ENCODE data around the gene SRD5A3.

Gene SRD5A3

GRCh38 chr4:55395529-55396307 is 49.7 kb downstream of the SRD5A3 start, which contains the start of gene TMEM165:
TSS of gene TMEM165 (plus strand) at chr4:55395957. CDS start at chr4:55396190, 233 bp downstream.
- H3K4me1 ChIP-seq = peaks cover 25 to 49% (median 40%) of the 10 kb centered on the region in 10 experiments
- peak within 1 kb of the TSS; percentile 95 to 99 (median 97) for H3K9ac ChIP-seq
- TF ChIP-seq Cebpa-rat (IDR thresholded peaks at IDR 0.05) = no peak
- peaks cover 36 to 48% (median 44%) of the 10 kb centered on the region in 11 experiments for H4K20me1 ChIP-seq
- peaks cover 7 to 38% (median 32%) of the 10 kb centered on the region in 11 experiments; a peak in 20 of 22 replicates for H3K36me3 ChIP-seq
- peak within 1 kb of the TSS; percentile 94 to 99 (median 96) for H3K27ac ChIP-seq
- H3K4me3 ChIP-seq = peak within 1 kb of the TSS; percentile 88 to 100 (median 94)
- no peaks in the 10 kb centered on the region for H3K9me3 ChIP-seq (replicated peaks in 1 of 11)
- H3K27me3 ChIP-seq = no peaks in the 10 kb centered on the region
- H3K4me2 ChIP-seq = peak within 1 kb of the TSS; percentile 92 to 99 (median 95)

- Histone ChIP-seq H3K4me3 (peak overlapping the region; percentile 88 to 100 (median 94)), H3K27me3 (no peaks in the 10 kb centered on the region), H3K27ac (peak overlapping the region; percentile 94 to 99 (median 96)), H3K4me1 (peaks cover 25 to 49% (median 40%) of the 10 kb centered on the region in 10 experiments), H4K20me1 (peaks cover 44 to 56% (median 52%) of the 10 kb centered on the region in 11 experiments), H3K9ac (peak overlapping the region; percentile 95 to 99 (median 97)), H3K4me2 (peak overlapping the region; percentile 92 to 99 (median 95)), H3K36me3 (peaks cover 15 to 46% (median 40%) of the 10 kb centered on the region in 11 experiments; a peak in 20 of 22 replicates), H3K9me3 (replicated peaks in 1 of 11) (no peaks in the 10 kb centered on the region)
- no peak for TF ChIP-seq Cebpa-rat (IDR thresholded peaks at IDR 0.05)
Measured at GRCh38 chr4:55396308-55397125, 50.5 kb downstream of the SRD5A3 start.

- H3K27me3 ChIP-seq = no peaks in the 10 kb centered on the region
- H4K20me1 ChIP-seq = peaks cover 49 to 61% (median 57%) of the 10 kb centered on the region in 11 experiments
- peak overlapping the region; percentile 94 to 99 (median 96) for H3K27ac ChIP-seq
- H3K4me3 ChIP-seq = peak overlapping the region; percentile 88 to 100 (median 94)
- H3K9me3 ChIP-seq (replicated peaks in 1 of 11) = no peaks in the 10 kb centered on the region
- no peak for TF ChIP-seq Cebpa-rat (IDR thresholded peaks at IDR 0.05)
- peak overlapping the region; percentile 95 to 99 (median 97) for H3K9ac ChIP-seq
- peaks cover 19 to 50% (median 44%) of the 10 kb centered on the region in 11 experiments; a peak in 20 of 22 replicates for H3K36me3 ChIP-seq
- peak overlapping the region; percentile 92 to 99 (median 95) for H3K4me2 ChIP-seq
- peaks cover 28 to 49% (median 40%) of the 10 kb centered on the region in 10 experiments for H3K4me1 ChIP-seq
Measured at GRCh38 chr4:55397126-55397436, 51.0 kb downstream of the SRD5A3 start.

GRCh38 chr4:55397520-55398321 is 51.7 kb downstream of the SRD5A3 start:
- H3K27ac ChIP-seq = peak overlapping the region; percentile 94 to 99 (median 96)

GRCh38 chr4:55398461-55398860 is 52.4 kb downstream of the SRD5A3 start:
- Histone ChIP-seq H3K27ac (peak overlapping the region; percentile 94 to 99 (median 96); a peak in 20 of 22 replicates), H3K9ac (peak overlapping the region; percentile 95 to 99 (median 97)), H3K4me3 (peak overlapping the region; percentile 88 to 100 (median 94)), H3K4me1 (peaks cover 26 to 45% (median 37%) of the 10 kb centered on the region in 10 experiments), H4K20me1 (peaks cover 58 to 75% (median 69%) of the 10 kb centered on the region in 11 experiments), H3K4me2 (peak overlapping the region; percentile 92 to 99 (median 95)), H3K9me3 (replicated peaks in 1 of 11) (no peaks in the 10 kb centered on the region), H3K36me3 (peaks cover 22 to 62% (median 51%) of the 10 kb centered on the region in 11 experiments; a peak in 20 of 22 replicates), H3K27me3 (no peaks in the 10 kb centered on the region)
- TF ChIP-seq Cebpa-rat (IDR thresholded peaks at IDR 0.05) = no peak

More at GRCh38 chr4:55397520-55398321, 51.7 kb downstream of the SRD5A3 start:
- H3K36me3 ChIP-seq = peaks cover 19 to 54% (median 46%) of the 10 kb centered on the region in 11 experiments; a peak in 20 of 22 replicates
- peak overlapping the region; percentile 88 to 100 (median 94) for H3K4me3 ChIP-seq
- peak overlapping the region; percentile 92 to 99 (median 95) for H3K4me2 ChIP-seq
- H3K9me3 ChIP-seq (replicated peaks in 1 of 11) = no peaks in the 10 kb centered on the region
- peaks cover 53 to 67% (median 63%) of the 10 kb centered on the region in 11 experiments for H4K20me1 ChIP-seq
- TF ChIP-seq Cebpa-rat (IDR thresholded peaks at IDR 0.05) = peak in 1 of 11 experiments; percentile 47; a peak in 1 of 22 replicates
- no peaks in the 10 kb centered on the region for H3K27me3 ChIP-seq
- peak overlapping the region; percentile 95 to 99 (median 97) for H3K9ac ChIP-seq
- peaks cover 30 to 49% (median 40%) of the 10 kb centered on the region in 10 experiments for H3K4me1 ChIP-seq

GRCh38 chr4:55398966-55399365 is 52.9 kb downstream of the SRD5A3 start:
- TF ChIP-seq Cebpa-rat (IDR thresholded peaks at IDR 0.05) = no peak
- peak overlapping the region in 6 of 11 experiments; percentile 95 to 99 (median 98); a peak in 12 of 22 replicates for H3K27ac ChIP-seq
- no peaks in the 10 kb centered on the region for H3K27me3 ChIP-seq
- peaks cover 23 to 48% (median 34%) of the 10 kb centered on the region in 10 experiments for H3K4me1 ChIP-seq
- peaks cover 27 to 67% (median 56%) of the 10 kb centered on the region in 11 experiments for H3K36me3 ChIP-seq
- peaks cover 63 to 80% (median 74%) of the 10 kb centered on the region in 11 experiments for H4K20me1 ChIP-seq
- peak overlapping the region; percentile 92 to 99 (median 95) for H3K4me2 ChIP-seq
- peak overlapping the region in 9 of 10 experiments; percentile 91 to 100 (median 94); a peak in 17 of 20 replicates for H3K4me3 ChIP-seq
- peak overlapping the region in 8 of 11 experiments; percentile 47 to 99 (median 97); a peak in 14 of 22 replicates for H3K9ac ChIP-seq
- H3K9me3 ChIP-seq (replicated peaks in 1 of 11) = no peaks in the 10 kb centered on the region

GRCh38 chr4:55399581-55399980 is 53.5 kb downstream of the SRD5A3 start:
- peak overlapping the region in 4 of 11 experiments; percentile 20 to 99 (median 96); a peak in 5 of 22 replicates for H3K27ac ChIP-seq
- TF ChIP-seq Cebpa-rat (IDR thresholded peaks at IDR 0.05) = no peak
- peaks cover 70 to 86% (median 80%) of the 10 kb centered on the region in 11 experiments for H4K20me1 ChIP-seq
- no peaks in the 10 kb centered on the region for H3K9me3 ChIP-seq (replicated peaks in 1 of 11)
- peak overlapping the region; percentile 92 to 99 (median 95) for H3K4me2 ChIP-seq
- peaks cover 33 to 73% (median 62%) of the 10 kb centered on the region in 11 experiments for H3K36me3 ChIP-seq
- H3K4me3 ChIP-seq = peak overlapping the region in 8 of 10 experiments; percentile 40 to 100 (median 94); a peak in 13 of 20 replicates
- H3K4me1 ChIP-seq = peaks cover 23 to 54% (median 33%) of the 10 kb centered on the region in 10 experiments
- no peaks in the 10 kb centered on the region for H3K27me3 ChIP-seq
- peak overlapping the region in 3 of 11 experiments; percentile 96 to 99 (median 98); a peak in 5 of 22 replicates for H3K9ac ChIP-seq
